Anterior cingulate cortex (tissue), 58 donors: ENCODE measurements around the gene ZFYVE28.

Experiments used
- DNase-seq, 58 donors: peaks; one replicate each; lab custom pipeline; 2025; lab: John Stamatoyannopoulos, UW

The ZFYVE28 gene

GRCh38 chr4:2356123-2357069 is 62.0 kb downstream of the ZFYVE28 start:
- peak in 2 of 58 donors; percentile 21 to 35 for DNase-seq

DNA sequence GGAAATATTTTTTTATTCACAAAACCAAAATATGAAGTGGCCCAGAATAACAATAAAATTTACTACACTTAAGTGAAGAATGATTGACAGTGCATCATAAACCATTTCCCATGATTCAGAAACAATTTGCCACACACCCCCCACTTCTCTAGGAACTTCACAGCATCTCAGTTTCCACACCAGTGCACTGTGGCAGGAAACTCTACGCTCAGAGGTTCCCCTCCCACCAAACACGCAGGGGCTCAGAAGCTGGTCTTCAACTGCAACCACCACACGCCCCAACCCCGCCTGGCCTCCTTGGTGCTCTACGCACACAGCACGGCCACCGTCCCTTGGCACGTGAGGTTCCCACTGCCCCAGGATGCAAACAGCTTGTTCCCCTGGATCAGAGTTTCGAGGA is 63.7 kb downstream of the ZFYVE28 start:
- no peak for DNase-seq

GRCh38 chr4:2354118-2354517 is 64.3 kb downstream of the ZFYVE28 start:
- DNase-seq, result no peak

DNA sequence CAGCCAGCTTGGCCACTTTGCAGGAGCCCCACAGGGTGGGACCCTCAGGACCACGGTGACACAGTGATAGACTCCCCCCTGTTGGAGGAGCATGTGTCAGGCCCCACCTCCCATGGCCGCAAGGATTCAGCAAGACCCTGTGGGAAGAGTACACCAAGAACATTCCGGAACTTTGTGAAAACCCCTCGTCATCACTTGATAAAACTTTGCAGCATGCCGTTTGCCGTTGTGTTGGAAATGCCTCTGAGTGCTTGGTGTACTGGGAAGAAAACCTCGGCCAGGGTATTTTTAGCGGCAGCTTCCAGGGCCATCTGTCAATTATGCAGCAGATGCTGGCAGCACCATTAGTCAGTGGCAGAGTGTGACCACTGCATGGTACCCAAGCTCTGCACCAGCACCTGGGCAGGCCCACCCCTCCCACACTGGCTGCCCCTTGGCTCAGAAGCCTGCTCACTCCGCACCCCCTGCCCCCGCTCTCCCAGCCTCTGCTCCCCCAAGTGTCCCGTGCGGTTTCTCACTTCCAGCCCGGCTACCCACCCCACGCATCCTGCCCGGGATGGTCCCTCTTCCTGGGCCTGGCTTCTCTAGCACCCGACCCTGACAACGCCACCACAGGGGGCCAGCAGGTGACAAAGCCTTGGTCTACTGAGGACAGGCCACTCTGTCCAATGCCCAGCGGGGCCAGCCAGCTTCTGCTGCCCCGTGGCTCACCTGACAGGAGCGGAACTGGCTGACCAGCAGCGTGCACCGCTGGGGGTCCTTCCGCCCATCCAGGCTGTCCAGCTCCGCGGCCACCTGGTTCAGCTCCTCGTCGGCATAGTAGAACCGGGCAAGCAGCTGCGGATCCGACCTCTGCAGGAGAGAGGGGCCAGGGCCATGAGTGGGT is 65.0 kb downstream of the ZFYVE28 start:
- DNase-seq, result peak in 36 of 58 donors; percentile 5 to 83 (median 46)

DNA sequence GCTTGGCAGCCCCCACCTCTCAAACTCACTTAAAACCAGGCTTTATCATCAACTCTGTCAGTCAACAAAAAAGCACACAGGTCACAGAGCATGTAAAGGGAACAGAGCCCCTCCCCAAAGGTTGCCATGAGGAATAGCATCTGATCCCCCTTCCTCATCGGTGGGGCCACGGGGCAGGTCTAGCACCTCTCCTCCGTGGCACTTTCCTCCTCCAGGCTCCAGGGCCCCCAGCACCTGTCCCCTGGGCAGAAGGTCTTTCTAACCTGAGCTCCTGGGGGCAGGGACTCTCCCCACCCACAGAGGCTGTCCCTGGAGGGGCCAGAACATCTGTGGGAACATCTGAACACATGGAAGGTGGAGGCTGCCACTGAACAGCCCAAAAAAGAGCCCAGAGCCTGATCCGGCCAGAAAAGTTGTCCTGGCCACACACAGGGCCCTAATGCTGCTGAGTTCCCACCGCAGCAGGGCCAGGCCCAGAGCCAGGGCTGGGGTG is 65.7 kb downstream of the ZFYVE28 start:
- DNase-seq, result no peak

GRCh38 chr4:2352171-2352570 is 66.3 kb downstream of the ZFYVE28 start:
- DNase-seq, result no peak

- no peak for DNase-seq
These were observed 67.5 kb downstream of the ZFYVE28 start for GRCh38 chr4:2350982-2351381.

- DNase-seq, result no peak
These were observed 69.7 kb downstream of the ZFYVE28 start for GRCh38 chr4:2348786-2349185.

- DNase-seq, result no peak
These were observed 71.3 kb downstream of the ZFYVE28 start for GRCh38 chr4:2347190-2347589.

GRCh38 chr4:2343476-2343875 is 75.0 kb downstream of the ZFYVE28 start:
- no peak for DNase-seq

DNA sequence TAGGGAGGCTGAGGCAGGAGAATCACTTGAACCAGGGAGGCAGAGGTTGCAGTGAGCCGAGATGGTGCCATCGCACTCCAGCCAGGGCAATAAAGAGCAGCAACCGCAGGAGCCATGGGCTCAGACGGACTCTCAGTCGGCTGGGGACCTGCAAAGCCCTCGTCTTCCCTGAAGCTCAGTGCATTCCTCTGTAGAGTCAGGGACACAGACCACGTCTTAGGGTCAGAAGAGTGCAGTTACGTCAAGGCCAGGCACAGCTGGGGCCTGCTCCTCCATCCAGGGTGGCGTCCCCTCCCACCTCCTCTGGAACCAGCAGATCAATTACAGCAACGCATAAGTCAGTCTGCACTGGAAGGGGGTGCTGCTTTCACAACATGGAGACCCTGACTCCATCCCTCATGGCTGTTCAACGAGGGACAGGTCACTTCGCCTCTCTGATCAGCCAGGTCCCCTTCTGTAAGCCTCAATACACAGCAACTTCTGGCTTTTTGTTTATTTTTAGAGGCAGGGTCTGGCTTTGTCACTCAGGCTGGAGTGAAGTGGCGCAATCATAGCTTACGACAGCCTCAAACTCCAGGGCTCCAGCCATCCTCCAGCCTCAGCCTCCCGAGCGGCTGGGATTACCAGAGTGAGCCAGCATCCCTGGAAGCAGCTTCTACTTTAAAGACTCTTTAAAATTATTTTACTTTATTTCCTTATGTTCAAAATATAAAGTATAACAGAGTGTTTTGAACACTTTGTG is 76.4 kb downstream of the ZFYVE28 start:
- DNase-seq, result no peak

DNA sequence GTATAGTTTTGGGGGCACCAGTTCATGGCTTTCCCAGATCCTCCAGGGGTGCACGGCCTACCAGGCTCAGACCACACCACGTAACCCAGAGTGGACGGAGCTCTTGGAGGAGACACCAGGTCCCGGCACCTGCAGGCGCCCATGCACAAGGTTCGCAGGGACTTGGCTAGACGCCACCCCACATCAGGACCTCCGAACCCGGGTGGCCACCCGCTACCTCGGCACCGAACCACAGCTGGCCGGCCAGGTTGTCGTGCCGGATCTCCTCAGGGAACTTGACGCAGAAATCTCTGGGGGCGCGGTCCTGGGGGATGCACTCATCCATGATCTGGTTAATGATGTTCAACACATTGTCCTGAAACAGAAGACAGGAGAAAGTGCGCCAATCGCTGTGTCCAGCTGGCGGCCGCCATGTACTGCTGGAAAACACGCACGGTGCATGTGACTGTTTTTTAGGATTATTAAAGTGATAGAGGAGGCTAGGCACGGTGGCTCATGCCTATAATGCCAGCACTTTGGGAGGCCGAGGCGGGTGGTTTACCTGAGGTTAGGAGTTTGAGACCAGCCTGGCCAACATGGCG is 77.1 kb downstream of the ZFYVE28 start:
- DNase-seq, result no peak

DNA sequence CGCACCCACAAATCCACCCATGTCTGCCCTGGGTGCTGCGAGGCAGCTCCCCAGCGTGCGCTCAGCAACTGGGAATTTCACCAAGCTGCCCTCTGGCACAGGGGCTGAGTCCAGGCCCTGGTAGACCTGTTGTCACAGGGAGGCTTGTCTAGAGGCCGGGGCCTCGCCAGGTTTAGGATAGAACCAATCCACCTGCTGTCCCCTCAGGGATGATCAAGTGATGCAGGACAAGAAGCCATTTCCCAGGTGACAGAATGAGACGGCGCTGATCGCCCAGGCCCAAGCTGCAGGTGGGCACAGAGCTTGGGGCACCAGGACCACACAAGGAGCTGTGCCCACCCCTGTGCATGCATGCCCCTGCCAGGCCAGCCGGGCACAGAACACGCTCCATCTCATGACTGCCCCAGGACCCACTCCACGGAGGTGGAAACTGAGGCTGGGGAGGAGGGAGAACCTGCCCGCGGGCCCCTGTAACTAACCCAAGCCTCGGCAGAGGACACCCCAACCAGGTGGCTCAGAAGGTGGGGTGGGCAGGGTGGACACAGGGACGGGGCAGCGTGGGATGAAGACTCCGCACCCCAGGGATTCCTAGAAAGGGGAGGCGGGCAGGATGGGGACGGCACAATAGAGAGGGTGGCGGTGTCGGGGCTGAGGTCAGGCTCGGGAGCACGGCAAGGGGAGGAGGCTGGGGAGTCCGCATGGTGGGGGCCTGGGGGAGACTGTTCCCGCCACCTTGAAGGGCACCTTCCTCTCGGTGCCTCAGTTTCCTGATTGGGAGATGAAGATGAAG is 78.0 kb downstream of the ZFYVE28 start:
- DNase-seq, result no peak

- no peak for DNase-seq
These were observed 78.8 kb downstream of the ZFYVE28 start for GRCh38 chr4:2339458-2340271.

DNA sequence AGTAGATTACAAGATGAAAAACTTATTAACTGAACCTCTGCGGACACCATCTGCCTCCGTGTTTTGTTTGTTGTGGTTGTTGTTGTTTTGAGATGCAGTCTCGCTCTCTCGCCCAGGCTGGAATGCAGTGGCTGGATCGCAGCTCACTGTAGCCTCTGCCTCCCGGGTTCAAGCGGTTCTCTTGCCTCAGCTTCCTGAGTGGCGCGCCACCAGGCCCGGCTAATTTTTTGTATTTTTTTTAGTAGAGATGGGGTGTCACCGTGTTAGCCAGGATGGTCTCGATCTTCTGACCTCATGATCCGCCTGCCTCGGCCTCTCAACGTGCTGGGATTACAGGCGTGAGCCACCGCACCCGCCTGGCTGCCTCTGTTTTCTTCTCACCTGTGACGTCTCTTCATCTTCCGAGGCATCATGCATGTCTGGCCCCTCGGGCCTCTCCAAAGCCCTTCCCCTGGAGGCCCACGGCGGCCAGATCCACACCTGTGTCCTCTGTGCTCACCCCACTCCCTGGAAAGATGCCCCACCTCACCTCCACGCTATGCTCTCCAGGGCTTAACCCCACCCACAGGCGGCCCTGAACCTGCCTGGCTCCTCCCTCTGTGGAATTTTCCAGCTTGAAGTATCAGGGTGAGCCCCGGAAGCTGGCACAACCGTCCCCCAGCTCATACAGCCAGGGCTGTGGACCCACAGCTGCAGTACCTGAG is 79.5 kb downstream of the ZFYVE28 start:
- no peak for DNase-seq

DNA sequence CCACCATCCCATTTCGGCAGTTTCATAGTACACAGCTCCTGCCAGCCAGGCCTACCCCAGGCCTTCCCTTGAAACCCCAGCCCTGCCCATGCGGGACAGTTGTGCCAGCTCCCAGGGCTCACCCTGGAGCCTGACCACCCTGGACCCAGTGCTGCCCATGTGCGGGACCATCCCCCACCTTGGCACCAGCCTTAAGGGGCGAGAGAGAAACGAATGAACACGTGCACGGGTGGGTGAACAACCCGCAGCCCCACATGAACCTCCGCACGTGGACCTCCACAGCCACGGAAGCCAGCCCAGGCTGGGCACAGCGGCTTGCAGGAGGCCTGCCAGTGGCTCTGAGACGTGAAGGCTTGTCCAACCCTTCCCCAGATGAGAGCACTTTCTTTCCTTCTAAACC is 80.5 kb downstream of the ZFYVE28 start:
- DNase-seq, result no peak

DNA sequence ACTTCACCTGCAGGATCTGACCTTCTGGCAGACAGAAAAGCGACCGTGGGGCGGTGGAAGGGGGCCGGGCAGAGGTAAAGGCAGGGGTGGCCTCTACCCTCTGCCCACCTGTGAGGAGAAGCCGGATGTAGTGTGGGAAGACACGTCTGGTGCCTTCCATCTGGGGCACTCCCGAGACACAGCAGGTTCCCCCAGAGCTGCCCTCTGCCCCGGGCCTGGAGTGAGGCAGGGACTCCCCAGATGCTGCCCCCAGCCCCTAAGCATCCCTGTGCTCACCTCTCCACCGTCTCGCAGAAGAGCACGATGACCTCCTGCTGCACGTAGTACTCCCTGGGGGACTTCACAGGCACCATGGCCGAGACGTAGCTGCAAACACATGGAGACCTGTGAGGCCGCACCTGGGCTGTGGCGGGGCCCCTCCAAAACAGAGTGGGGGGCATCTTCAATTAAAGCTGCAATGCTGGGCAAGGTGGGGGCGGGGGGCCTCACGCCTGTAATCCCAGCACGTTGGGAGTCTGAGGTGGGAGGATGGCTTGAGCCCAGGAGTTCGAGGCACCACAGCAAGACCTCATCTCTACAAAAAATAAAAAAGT is 81.2 kb downstream of the ZFYVE28 start:
- no peak for DNase-seq
